ENCODE results near the gene TNFSF9. TPM values are rescaled to one million over a fixed set of nuclear protein-coding genes. Genes with fewer than 3 reads are reported as not detected.
"Not testable (repeated sequence)": the region's sequence is repeated elsewhere in the genome, so short reads cannot be mapped to it uniquely, and the experiment has no call there.

The TNFSF9 gene
- total RNA-seq, 1 experiment from 2014 or later, result 10.9 TPM

DNA sequence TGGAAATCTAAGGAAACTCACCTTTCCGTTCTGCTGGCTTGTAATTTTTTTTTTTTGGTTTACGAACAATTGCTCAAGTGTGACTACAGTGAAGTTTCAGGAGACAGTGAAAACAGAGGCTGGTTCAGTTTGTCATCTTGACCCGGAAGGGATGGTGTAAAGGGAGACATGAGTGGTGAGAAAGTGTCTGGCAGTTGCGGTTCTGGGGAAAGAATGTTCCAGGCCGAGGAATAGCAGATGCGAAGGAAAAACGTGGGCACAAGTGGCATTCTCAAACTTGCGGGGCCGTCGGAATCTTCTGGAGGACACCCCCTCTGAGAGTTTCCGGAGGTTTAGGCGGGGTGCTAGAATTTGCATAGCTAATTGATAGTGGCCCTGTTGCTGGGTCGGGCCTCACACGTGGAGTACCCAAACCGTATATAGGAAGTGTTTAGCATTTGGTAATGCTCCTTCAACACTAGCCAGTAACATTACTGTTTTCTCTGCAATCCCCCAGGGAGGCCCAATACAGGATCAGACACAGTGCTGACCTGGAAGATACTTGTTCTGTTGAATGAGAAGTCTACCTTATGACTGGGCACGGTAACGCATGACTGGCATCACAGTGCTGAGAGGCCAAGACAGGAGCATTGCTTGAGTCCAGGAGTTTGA lies 2.8 kb upstream of the TNFSF9 start:
- in situ Hi-C loops (cut with HindIII; ENCODE audit: low pct_unique_long_range_greater_than_20kb, low sequenced_read_pairs), result no loop called here

DNA sequence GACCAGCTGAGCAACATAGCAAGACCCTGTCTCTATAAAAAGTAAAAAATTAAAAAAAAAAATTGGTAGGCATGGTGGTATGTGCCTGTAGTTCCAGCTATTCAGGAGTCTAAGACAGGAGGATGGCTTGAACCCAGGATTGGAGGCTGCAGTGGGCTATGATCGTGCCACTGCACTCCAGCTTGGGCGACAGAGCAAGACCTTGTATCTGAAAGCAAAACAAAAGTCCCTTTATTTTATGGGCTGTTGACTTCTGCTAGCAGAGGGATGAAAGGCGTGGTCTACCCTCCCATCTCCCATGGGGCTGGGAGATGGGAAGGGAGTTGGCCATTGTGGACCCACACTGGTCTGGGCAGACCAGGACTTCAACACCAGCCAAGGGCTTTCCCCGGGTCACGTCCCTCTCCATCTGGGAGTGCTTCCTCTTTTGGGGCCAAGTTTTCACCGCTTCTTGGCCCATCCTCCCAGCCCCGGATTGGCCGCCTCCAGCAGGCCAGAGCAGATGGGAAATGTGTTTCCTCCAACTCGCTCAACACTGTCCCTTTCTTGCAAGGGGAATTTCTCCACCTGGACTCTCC lies 2.2 kb upstream of the TNFSF9 start:
- peak; percentile 86 for DNase-seq (ENCODE audit: low read depth, low spot score)
- in situ Hi-C loops (cut with HindIII; ENCODE audit: low pct_unique_long_range_greater_than_20kb, low sequenced_read_pairs), result no loop called here

More for the DNA sequence above, 2.8 kb upstream of the TNFSF9 start:
- DNase-seq (ENCODE audit: low read depth, low spot score), result peak; percentile 77

DNA sequence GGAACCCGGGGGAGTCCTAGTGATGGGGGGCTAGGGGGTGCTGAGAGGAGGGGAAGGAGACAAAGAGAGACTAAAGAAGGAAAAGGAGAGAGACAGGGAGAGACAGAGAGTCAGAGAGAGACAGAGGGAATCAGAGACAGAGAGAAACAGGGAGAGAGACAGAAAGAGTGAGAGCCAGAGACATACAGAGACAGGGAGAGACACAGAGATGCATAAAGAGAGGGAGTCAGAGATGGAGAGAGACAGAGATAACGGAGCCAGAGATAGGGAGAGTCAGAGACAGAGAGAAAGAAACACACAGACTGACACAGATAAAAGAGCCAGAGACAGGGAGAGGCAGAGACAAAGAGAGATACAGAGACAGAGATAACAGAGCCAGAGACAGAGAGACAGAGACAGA lies 1.5 kb upstream of the TNFSF9 start:
- in situ Hi-C loops (cut with HindIII; ENCODE audit: low pct_unique_long_range_greater_than_20kb, low sequenced_read_pairs), result no loop called here
- no peak for DNase-seq (ENCODE audit: low read depth, low spot score)

DNA sequence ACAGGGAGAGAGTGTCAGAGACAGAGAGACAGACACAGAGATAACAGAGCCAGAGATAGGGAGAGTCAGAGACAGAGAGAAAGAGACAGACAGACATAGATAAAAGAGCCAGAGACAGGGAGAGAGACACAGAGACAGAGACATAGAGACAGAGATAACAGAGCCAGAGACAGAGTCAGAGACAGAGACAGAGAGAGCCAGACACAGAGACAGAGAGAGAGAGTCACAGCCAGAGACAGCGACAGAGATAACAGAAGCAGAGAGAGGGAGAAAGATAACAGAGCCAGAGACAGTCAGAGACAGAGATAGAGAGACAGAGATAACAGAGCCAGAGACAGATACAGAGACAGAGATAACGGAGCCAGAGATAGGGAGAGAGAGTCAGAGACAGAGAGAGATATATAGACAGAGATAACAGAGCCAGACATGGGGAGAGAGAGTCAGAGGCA lies 865 bp upstream of the TNFSF9 start:
- in situ Hi-C loops (cut with HindIII; ENCODE audit: low pct_unique_long_range_greater_than_20kb, low sequenced_read_pairs), result no loop called here
- DNase-seq (ENCODE audit: low read depth, low spot score), result no peak

DNA sequence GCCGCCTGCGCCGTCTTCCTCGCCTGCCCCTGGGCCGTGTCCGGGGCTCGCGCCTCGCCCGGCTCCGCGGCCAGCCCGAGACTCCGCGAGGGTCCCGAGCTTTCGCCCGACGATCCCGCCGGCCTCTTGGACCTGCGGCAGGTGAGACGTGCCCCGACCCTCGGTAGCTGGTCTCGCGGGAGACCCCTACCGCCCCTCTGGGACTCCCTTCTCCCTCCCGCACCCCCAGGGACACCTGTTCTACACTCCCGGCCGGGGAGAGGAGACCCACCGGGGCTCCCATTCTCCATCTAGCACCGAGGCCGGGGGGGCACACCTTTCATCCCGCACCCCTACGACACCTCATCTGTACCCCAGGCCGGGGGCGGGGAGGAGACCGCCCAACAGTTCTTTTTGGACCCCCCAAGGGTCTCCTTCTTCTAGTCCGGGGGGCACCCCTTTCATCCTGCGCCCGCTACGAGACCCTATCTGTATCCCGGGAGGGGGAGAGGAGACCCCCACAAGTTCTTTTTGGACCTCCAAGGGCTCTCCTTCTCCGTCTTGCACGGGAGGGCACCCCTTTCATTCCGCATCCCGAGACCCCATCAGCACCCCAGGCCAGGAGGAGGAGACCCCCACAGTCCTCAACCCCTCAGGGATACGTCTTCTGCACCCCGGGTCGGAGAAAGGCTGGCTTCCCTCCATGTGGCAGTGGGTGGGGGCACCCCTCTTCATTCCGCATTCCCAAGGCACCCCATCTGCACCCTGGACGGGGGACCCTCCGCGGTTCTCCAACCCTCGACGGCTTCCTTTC lies 533 bp downstream of the TNFSF9 start:
- in situ Hi-C loops (cut with HindIII; ENCODE audit: low pct_unique_long_range_greater_than_20kb, low sequenced_read_pairs), result no loop called here

DNA sequence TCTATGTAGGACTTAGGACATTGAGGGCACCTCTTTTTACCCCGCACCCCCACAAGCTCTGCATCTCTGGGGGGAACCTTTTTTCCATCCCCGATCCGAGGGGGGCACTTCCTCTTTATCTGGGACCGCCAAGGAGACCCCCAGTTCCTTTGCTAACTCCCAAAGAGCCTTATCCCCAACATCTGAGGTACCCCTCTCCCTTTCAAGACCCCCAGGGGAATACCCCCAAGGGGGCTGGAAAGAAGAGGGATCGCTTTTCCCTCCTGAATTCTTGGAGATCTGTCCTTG lies 1.1 kb downstream of the TNFSF9 start:
- no peak for DNase-seq (ENCODE audit: low read depth, low spot score)
- in situ Hi-C loops (cut with HindIII; ENCODE audit: low pct_unique_long_range_greater_than_20kb, low sequenced_read_pairs), result no loop called here

More for the DNA sequence above, 533 bp downstream of the TNFSF9 start:
- DNase-seq (ENCODE audit: low read depth, low spot score), result no peak

DNA sequence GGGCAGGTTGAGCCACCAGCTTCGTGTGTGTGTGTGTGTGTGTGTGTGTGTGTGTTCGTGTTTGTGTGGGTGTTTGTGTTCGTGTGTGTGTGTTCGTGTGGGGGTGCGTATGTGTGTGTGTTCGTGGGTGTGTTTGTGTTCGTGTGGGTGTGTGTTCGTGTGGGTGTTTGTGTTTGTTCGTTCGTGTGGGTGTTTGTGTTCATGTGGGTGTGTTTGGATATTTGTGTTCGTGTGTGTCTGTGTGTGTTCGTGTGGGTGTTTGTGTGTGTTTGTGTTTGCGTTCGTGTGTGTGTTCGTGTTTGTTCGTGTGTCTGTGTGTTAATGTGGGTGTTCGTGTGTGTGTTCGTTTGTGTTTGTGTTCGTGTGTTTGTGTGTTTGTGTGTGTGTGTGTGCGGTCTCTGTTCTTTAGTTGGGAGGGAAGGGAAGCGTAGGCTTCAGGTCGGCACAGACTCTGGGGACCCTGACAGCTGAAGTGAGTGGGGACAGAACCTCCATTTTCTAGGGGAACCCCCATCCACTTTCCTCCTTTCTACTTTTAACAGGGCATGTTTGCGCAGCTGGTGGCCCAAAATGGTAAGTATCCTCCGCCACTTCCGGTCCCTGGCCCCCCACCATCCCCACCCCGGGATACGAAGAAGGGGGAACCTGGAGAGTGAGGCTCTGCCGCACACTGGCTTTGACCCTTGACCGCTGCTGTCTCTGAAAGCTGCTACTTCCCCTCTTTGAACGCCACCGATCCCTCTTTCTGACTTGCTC lies 1.6 kb downstream of the TNFSF9 start:
- no peak for DNase-seq (ENCODE audit: low read depth, low spot score)
- in situ Hi-C loops (cut with HindIII; ENCODE audit: low pct_unique_long_range_greater_than_20kb, low sequenced_read_pairs), result no loop called here

DNA sequence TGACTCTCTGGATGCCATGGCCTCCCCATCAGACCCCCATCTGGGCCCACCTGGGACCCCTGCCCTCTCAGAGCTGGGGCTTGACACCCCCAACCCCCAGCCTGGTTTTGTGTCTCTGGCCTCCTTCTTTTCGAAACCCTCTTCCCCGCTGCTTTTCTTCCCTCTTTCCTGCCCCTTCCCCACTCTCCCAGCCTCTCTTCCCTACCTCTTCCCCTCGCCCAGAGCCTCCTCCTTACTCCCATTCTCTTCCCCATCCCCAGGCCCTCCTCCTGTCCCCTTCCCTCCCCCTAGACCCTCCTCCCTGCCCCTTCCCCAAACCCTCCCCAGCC lies 2.1 kb downstream of the TNFSF9 start:
- in situ Hi-C loops (cut with HindIII; ENCODE audit: low pct_unique_long_range_greater_than_20kb, low sequenced_read_pairs), result no loop called here
- no peak for DNase-seq (ENCODE audit: low read depth, low spot score)

DNA sequence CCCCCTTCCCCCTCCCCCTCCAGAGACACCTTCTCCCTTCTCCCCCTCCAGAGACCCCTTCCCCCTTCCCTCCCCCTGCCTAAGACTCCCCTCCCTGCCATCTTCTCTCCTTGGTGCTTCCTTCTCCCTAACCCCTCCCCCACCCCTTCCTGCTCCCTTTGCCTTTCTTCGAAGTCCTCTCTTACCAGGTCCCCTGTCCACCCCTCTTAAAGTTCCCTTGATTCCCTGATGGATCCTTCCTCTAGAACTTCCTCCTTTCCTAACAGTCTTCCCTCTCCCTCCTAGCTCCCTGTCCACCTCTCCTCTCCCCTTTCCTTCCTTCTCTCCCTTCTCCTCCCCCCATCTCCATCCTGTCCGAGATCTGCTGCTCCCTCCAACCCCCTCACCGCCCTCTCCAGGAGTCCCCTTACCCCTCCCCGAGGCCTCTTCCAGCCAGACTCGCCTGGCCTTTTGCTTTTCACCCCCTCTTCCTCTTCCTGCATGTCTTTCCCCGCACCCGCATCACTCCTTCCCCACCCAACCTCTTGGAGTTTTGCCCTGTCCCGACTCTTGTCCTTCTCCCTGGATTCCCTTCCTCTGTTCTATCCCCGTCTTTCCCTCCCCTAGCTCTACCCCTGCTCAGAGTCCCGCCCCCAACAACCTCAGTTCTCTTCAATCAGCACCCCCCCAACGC lies 3.1 kb downstream of the TNFSF9 start:
- in situ Hi-C loops (cut with HindIII; ENCODE audit: low pct_unique_long_range_greater_than_20kb, low sequenced_read_pairs), result no loop called here

DNA sequence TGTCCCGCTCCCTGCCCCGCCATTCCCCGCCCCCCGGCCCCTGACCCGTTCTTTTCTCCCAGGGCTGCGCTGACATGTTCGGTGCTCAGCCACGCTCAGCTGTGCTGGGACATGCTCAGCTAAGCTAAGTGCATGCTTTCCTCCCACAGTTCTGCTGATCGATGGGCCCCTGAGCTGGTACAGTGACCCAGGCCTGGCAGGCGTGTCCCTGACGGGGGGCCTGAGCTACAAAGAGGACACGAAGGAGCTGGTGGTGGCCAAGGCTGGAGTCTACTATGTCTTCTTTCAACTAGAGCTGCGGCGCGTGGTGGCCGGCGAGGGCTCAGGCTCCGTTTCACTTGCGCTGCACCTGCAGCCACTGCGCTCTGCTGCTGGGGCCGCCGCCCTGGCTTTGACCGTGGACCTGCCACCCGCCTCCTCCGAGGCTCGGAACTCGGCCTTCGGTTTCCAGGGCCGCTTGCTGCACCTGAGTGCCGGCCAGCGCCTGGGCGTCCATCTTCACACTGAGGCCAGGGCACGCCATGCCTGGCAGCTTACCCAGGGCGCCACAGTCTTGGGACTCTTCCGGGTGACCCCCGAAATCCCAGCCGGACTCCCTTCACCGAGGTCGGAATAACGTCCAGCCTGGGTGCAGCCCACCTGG lies 3.7 kb downstream of the TNFSF9 start:
- no peak for DNase-seq (ENCODE audit: low read depth, low spot score)
- in situ Hi-C loops (cut with HindIII; ENCODE audit: low pct_unique_long_range_greater_than_20kb, low sequenced_read_pairs), result no loop called here

More for the DNA sequence above, 3.1 kb downstream of the TNFSF9 start:
- DNase-seq (ENCODE audit: low read depth, low spot score), result no peak

DNA sequence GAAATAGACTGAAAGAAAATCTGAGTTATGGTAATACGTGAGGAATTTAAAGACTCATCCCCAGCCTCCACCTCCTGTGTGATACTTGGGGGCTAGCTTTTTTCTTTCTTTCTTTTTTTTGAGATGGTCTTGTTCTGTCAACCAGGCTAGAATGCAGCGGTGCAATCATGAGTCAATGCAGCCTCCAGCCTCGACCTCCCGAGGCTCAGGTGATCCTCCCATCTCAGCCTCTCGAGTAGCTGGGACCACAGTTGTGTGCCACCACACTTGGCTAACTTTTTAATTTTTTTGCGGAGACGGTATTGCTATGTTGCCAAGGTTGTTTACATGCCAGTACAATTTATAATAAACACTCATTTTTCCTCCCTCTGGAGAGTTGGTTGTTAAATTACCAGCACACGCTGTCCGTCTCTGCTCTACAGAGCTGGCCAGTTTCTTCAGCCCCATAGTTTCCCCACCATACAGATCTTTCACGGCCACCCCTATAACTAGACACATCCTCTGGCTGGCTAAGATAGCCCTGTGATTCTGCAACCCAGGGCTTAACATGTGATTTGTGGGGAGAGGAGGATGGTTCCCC lies 4.8 kb downstream of the TNFSF9 start:
- no peak for DNase-seq (ENCODE audit: low read depth, low spot score)
- in situ Hi-C loops (cut with HindIII; ENCODE audit: low pct_unique_long_range_greater_than_20kb, low sequenced_read_pairs), result no loop called here

DNA sequence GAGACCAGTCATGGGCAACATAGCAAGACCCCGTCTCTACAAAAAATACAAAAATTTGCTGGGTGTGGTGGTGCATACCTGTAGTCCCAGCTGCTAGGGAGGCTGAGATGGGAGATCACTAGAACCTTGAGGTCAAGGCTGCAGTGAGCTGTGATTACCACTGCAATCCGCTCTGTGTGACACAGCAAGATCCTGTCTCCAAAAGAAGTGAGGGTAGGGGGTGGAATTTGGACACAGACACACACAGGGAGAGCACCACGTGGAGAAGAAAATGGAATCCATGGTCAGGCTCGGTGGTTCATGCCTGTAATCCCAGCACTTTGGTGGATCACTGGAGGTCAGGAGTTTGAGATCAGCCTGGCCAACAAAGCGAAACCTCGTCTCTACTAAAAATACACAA lies 8.7 kb downstream of the TNFSF9 start:
- in situ Hi-C loops (cut with HindIII; ENCODE audit: low pct_unique_long_range_greater_than_20kb, low sequenced_read_pairs), result no loop called here
- no peak for DNase-seq (ENCODE audit: low read depth, low spot score)

DNA sequence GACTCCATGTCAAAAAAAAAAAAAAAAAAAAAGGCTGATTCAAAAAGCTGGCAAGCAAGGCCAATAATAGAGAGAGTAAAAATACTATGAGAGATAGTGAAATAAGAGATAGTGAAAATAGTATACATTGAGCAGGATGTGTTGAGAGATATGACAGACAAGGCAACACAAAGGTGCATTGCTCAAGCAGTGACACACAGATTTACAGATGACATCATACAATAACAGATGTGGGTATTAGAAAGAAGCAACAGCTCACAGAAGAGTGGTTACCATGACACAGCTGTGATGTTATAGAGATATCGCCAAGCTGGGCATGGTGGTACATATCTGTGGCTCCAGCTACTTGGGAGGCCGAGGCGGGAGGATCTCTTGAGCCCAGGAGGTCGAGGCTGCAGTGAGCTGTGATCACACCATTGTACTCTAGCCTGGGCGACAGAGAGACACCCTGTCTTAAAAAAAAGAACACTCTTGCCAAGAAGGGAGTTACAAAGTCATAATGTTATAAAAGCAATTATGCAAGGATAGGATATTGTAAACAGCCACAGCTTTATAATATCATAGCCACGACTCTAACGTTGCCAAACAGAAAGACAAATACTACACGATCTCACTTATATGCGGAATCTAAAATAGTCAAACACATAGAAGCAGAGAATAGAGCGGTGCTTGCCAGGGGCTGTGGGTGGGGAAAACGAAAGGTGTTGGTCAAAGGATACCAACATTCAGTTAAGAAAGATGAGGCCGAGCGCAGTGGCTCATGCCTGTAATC lies 10.3 kb downstream of the TNFSF9 start:
- no peak for DNase-seq (ENCODE audit: low read depth, low spot score)
- in situ Hi-C loops (cut with HindIII; ENCODE audit: low pct_unique_long_range_greater_than_20kb, low sequenced_read_pairs), result no loop called here

DNA sequence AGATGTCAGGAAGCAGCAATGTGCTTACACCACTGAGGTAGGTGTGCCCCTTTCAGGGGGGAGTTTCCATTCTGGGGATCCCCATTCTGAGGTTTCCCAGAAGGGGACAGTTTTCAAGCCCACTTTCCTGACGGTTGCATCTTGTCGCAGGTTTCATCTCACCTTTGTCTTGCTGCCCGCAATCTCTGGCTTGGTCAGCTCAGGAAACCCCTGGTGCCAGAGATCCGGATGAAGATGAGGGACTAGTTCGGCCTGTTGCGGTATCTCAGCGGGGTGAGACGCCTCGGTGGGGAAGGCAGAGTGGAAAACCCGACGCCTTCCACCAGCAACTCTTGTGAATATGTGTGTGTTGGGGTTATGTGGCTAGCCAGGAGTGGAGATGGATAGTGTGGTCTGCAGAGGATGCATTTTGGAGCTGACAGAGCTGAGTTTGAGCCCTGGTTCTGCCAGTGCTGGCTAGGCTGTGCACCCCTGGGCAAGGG lies 13.1 kb downstream of the TNFSF9 start:
- DNase-seq (ENCODE audit: low read depth, low spot score), result no peak
- in situ Hi-C loops (cut with HindIII; ENCODE audit: low pct_unique_long_range_greater_than_20kb, low sequenced_read_pairs), result no loop called here

DNA sequence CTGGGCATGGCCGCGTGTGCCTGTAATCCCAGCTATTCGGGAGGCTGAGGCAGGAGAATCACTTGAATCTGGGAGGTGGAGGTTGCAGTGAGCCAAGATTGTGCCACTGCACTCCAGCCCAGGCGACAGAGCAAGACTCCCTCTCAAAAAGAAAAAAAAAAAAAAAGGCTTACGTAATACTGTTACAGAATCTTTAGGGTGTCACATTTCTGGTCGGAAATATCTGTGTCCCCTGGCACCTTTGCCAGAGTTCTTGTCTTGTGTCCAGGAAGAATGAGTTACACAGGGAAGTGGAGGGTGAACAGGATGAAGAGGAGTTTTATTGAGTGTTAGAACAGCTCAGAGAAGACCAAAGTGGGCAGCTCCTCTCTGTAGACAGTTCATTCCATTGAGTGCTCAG lies 19.9 kb downstream of the TNFSF9 start:
- in situ Hi-C loops (cut with HindIII; ENCODE audit: low pct_unique_long_range_greater_than_20kb, low sequenced_read_pairs); DNase-seq (ENCODE audit: low read depth, low spot score): not testable (repeated sequence)

DNA sequence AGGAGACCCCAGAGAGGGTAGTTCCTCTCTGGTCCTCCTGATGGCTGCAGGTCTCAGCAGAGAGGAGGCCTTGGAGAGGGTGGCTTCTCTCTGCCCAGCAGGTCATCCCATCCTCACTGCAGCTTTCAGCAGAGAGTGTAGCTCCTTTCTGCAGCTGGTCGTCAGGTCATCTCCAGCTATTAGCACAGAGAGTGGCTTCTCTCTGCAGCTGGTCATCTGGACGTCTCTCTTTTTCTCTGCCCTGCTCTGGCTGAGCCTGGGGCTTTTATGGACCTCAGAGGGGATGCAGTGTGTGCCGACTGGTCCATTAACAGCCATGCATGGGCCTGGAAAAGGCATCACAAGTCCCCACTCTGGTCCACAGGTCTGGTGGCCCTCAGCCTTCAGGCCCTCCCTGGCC lies 20.3 kb downstream of the TNFSF9 start:
- in situ Hi-C loops (cut with HindIII; ENCODE audit: low pct_unique_long_range_greater_than_20kb, low sequenced_read_pairs), result no loop called here
- no peak for DNase-seq (ENCODE audit: low read depth, low spot score)
